Stimulated activated naive CD4-positive, alpha-beta T cell (primary cell): Measurements from ENCODE around the gene WNK1.
"Not testable (repeated sequence)": the region's sequence is repeated elsewhere in the genome, so short reads cannot be mapped to it uniquely, and the experiment has no call there.

Experiments
- DNase-seq, 6 experiments: peaks; one replicate each; lab custom pipeline; 2025; lab: John Stamatoyannopoulos, UW

The WNK1 gene

DNA sequence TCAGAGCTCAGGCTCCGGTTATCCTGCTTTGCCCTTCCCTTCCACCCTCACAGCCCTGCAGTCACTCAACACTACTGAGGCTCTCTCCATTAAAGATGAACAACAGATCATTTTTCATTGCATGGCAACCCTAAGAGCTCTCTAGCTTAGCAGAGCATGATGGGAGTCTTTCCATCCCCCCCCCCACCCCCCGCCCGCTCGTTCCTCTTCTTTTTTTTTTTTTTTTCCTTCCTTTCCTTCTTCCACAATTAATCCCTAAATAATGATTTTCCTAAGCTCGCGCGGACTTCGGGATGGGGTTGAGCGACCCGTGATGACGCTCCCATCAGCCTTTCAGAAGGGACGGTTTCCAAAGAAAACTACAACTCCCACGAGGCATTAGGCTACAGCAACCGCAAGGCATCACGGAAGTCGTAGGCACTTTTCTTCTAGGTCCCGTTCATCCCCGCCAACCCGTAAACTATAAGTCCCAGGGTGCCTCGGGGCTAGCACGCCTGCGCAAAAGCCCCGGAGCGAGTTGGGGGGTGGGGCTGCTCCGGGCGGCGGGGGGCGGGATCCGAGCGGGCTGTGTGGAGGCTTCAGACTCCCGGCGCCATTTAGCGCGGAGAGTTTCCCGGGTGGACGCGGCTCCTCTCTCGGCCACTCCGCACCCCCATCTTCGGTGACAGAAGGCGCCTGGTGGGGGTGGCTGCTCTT lies at the start of gene WNK1:
WNK1 (plus strand) TSS at position 581 of the 696 bp plus-strand sequence. CDS start 987 bp downstream, outside the sequence.
- DNase-seq: peak; percentile 94 to 98 (median 96)

DNA sequence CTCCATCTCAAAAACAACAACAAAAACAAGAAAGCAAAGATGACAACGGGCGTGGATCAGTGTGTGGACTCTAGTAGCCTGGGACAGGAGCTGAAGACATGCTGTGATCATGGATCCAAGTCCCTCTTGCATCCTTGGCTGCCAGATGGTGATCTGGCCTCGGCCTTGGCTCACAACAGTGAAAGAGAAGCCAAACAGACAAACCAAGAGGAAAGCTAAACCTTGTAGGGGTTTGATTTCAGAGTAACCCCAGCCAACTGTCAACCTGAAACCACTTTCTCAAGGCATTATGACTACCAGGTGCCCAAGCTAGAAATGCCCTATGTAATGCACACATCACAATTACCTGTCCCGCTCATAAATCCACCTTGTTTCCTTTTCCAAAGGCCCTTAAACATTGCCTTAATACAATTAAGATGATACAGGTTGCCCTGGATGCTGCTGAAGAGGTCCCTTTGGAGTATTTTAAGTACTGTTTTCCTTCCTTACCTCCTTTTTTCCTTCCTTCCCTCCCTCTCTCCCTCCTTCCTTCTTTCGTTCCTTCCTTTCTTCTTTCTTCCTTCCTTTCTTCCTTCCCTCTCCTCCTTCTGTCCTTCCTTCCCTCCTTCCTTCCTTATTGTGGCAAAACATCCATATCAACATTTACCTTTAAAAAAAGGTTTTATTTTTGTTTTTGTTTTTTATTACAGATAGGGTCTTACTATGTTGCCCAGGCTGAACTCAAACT lies 47.7 kb upstream of the WNK1 start:
- DNase-seq: no peak

- not testable (repeated sequence) for DNase-seq
These were observed 44.3 kb upstream of the WNK1 start for GRCh38 chr12:708084-708483.

GRCh38 chr12:709455-710020 lies 42.8 kb upstream of the WNK1 start:
- no peak for DNase-seq

DNA sequence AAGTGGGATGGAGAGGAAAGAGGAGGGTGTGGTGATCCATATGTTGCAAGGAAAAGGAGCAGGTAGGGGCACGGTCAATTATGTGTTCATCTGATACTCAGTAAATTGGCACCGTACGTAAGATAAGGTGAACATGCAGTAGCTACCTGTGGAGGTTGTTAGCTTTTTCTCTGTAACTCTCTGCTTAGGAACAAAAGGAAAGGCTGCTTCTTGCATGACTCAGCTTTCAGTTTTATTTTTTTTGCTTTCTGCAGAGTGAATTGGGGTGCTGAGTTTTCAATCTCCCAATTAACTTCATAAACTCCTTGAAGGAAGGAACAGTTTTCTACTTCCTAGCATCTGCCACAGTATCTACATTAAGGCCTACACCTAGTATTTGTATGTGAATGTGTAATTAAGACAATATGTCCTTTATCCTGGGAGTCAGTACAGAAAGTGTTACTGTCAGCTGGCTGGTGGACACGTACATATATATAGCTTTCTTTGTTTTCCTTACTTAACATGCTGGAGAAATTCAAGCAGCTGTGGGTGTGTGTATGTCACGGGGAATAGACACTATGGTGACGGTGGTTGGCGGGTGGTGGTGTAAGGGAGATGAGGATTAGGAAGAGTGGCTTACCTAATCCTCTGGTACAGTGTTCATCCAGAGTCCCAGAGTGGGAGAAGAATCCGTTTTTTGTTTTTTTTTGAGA lies 40.1 kb upstream of the WNK1 start:
- DNase-seq: no peak

DNA sequence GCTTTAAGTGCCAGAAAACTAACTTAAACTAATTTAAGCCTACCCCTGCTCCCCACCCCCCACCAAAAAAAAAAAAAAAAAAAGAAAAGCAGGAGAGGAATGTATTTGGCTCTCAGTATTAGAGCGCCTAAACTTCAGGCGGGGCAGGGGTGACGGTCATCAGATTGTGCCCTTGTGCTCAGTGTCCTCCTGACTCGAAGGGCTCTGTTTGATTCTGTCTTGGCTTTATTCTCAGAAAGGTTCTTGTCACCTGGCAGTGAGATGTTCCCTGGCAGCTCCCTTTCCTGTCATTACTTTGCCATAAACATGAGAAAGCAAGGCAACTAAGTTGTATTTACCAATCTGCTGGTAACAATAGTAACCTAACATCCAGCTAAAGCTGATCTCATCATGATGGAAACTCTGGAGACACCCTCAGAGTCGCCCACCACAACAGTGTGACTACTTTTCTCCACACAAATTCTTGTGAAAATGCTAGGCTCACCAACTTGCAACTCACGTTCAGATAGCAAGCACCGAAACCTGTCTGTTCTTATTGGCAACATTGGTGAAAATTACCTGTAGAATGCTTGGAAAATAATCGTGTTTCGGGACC lies 39.0 kb upstream of the WNK1 start:
- no peak for DNase-seq

DNA sequence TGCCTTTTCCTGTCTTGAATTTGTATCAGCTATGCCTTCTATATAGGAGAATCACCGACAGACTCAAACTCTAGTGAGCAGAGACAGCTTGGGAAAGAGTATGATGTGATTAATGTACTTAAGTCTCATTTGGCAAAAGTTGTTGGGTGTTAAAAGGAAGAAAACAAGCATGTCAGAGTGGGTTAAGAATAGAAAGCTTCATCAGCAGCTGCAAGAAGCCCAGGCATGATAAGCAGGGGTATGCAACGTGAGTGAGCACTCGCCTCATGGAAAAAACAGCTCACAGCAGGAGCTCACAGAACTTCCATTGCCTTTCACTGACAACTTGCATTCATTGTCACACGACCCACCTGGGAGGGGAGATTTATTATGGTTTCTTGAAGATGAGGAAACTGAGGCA lies 35.9 kb upstream of the WNK1 start:
- DNase-seq: no peak

- DNase-seq: no peak
These were observed 33.6 kb upstream of the WNK1 start for GRCh38 chr12:718756-719102.

- no peak for DNase-seq
These were observed 32.0 kb upstream of the WNK1 start for GRCh38 chr12:720231-720941.

DNA sequence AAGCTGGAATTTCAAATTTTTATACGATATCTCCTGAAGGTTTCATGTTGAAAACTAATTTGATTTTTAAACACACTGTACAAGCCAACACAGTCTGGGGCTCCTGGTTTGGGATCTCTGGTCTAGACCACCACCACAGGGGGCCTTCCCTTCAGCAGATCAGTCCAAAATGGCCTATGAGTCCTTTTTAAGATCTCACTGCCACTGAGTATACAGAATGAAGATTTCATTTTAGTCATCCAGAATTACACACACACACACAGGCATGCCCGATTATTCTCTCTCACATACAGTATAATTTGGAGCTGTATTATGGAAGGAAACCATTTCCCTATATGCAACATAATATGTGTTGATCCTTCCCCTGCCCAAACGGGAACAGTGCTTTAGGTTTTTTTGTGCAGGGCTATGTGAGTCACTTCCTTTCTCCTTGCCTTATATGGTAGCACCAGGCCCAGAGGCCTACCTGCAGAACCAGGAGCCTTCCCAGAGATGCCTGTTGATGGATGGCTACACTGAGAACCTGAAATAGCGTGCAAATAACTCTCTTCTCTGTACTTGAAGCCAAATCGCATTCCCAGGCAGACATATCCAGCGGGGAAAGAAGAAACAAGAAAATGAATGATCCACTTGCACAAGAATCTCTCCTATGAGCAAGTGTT lies 28.1 kb upstream of the WNK1 start:
- DNase-seq: peak in 2 of 6 experiments; percentile 10 to 11

GRCh38 chr12:725076-725475 lies 27.3 kb upstream of the WNK1 start:
- DNase-seq: no peak

DNA sequence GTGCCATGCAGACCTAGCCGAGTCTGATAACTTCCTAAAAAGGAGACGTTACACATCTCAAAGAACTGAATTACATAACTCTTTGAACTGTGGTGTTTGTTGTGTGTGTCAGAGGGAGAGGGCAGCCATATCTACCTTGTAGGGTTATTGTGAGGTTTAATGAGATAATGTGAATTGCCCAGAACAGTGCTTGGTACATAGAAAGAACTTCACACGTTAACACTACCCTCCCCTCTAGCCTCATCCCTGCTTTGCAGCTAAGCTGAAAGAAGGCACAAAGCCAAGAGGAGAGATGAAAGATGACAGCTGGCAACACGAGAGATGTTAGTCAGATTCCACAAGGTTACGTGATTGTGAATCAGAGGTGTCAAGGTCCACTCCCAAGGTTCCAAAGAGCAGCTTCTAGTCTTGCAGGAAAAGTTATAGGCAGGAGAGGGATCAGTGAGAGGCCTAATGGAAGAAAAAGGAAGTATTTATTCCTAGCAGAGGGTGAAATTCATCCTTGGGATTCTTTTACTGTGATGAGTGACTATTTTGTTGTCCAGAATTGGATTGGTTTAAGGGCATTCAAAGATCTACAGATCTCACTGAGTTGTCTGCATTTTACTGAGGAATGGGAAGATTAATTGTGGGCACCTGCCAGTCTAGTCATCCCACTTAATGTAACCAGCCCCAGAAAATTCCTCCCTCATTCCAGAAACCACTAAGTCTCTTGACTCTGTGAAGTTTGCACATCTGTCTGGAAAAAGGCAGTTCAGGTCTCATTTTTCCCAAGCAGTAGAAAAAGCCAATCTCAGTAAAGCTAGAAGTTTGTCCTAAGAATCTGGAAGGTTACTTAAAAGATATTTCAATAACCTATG lies 25.9 kb upstream of the WNK1 start:
- peak in 4 of 6 experiments; percentile 8 to 66 (median 38) for DNase-seq

GRCh38 chr12:727321-727720 lies 25.1 kb upstream of the WNK1 start:
- no peak for DNase-seq

DNA sequence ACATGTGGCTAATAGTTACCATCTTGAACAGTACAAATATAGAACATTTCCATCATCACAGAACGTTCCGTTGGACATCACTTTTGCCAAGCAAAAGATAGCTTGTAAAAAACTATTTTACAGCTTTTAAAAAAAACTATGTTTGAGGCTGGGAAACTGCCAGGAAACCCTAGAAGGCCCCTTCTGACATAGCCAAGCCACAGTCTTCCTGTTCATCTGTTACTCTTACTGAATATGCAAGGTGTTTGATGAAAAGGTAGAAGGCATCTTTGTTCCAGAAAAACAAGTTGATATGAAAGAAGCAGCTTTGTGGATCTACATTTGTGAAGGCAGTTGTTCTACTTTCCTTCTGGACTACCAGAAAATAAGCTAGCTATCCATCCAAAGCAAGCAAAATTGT lies 23.6 kb upstream of the WNK1 start:
- DNase-seq: peak in 4 of 6 experiments; percentile 19 to 77 (median 74)

GRCh38 chr12:729221-729620 lies 23.2 kb upstream of the WNK1 start:
- DNase-seq: no peak

- DNase-seq: no peak
These were observed 21.8 kb upstream of the WNK1 start for GRCh38 chr12:730550-730949.

GRCh38 chr12:737122-737739 lies 15.1 kb upstream of the WNK1 start:
- no peak for DNase-seq

DNA sequence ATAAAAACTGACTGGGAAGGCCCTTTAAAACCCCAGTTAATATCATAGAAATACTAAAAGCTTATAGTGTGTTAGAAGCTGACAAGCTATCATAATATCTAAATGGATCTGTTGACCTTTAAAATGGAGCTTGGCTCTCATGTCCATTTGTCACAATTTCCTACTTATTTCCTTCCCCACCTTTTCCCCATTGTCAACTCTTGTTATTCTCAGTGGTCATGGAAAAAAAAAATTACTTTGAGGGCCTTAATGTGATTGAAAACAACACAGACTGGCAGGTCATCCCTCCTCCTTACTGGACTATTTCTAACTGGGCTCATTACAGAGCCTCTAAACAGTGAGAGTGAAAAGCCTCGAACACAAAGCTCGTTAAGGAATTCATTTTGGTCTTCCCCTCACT lies 13.7 kb upstream of the WNK1 start:
- DNase-seq: no peak

GRCh38 chr12:739349-739748 lies 13.0 kb upstream of the WNK1 start:
- no peak for DNase-seq

GRCh38 chr12:740921-741320 lies 11.5 kb upstream of the WNK1 start:
- DNase-seq: no peak
